Adrenal gland (tissue), 5 donors: ENCODE data around the gene GNL1.

Experiments used
- CTCF ChIP-seq, 6 experiments: fragments of 450-650 bp in 4 of 6; fragments of 200-600 bp in 2 of 6; sonication (generic) in 1 of 6; IDR thresholded peaks; 1 replicate in 5 of 6; 2 replicates in 1 of 6; pipeline versions ENCODE4 v1.5.1 to v1.8.0; 2016 to 2021; ENCODE audit warnings: antibody characterized with exemption in 6 of 6, mild to moderate bottlenecking in 2 of 6, moderate library complexity in 1 of 6
- POLR2A ChIP-seq, 2 donors: fragments of 450-650 bp; IDR thresholded peaks; one replicate each; pipeline ENCODE4 v1.6.1; 2017; ENCODE audit warnings: antibody characterized with exemption in 2 of 2, mild to moderate bottlenecking in 2 of 2, moderate library complexity in 1 of 2
- donor health status: DM: no; HTN: no; CAD: no.

- TF ChIP-seq CTCF (IDR thresholded peaks at IDR 0.05) = no peak
- no peak for TF ChIP-seq POLR2A (IDR thresholded peaks at IDR 0.05)
These were observed 15.4 kb upstream of the GNL1 start for GRCh38 chr6:30571762-30572082.
